Measurements from ENCODE around the gene MCTP1.
A peak's percentile ranks its signal among the peaks of the same experiment; 100 is the strongest.

MCTP1 gene

DNA sequence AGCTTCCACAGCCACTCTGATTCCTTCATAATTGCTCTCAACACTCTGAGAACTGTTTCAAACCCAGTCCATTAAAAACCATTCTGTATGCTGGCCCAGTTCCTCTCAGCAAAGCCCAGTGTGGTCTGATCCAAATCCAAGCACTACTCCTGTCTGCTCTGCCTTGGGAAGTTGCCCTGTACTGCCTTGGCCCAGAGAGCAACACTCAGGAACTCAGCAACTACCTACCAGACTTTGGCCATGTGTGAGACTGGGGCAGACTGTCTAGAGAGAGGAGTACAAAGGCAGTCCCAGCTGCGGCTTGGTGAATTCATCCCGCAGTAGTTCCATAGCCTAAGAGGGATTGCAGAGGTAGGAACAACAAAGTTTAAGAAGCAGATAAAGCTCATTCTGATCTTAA lies 214.4 kb downstream of the MCTP1 start:
- no peak for DNase-seq

DNA sequence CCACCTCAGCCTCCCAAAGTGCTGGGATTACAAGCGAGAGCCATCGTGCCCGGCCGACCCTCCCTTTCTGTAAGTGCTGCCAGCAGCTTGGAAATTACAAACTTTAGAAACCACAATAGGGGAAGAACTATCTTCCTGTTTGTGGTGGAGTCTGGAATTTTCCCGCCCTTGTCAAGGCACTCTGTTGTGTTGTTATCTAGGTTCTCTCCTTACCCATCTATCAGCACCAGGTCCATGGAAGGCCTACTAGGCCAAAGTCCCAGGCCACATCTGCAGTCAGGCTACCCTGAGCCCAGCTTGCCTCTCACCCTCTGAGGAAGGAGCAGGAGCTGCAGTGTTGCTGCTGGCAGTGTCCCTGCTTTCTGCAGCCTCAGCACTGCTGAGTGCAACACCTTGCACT lies 214.9 kb downstream of the MCTP1 start:
- no peak for DNase-seq

DNA sequence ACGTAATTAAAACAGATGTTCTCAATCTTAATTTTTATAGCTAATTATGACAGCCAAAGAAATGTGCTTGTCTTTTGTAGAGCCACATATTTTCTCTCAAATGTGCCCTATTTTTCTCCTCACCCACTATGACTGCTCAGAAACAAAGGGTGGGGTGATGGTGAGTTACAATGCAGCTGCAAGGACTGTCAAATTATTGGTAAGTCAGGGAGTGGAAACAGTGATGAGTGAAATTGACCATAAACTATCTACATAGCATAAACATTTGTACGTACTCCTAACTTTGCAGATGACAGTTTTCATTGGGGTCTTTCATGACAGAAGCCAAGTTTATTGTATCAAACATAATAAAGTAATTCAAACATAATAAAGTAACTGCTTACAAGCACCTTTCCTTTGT lies 215.9 kb downstream of the MCTP1 start:
- DNase-seq, result no peak

DNA sequence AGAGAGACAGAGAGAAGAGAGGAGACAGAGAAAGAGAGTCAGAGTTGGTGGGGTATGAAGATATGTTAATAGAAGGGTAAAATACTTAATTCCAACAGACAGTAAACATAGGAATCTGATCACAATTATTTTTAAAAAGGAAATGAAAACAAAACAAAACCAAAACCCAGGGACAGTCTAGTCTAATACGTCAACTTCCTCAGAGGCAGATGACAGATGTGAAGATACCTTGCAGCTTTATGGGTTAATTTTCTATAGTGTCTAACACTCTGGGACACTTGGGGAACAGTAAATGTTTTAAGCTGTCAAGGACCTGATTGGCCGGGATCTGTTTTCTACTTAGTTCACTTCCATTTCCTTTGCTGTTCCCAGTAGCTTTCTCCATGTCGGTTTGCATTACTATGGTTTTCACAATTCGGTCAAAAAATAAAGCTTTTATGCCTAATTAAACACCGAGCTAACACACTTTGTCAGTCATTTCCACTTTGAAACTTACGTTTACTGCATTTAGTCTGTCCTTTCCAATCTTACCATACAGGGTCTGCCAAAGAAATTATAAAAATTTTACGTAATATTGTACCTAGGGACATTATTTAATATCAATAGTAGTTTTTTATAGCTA lies 216.5 kb downstream of the MCTP1 start:
- DNase-seq, result no peak

DNA sequence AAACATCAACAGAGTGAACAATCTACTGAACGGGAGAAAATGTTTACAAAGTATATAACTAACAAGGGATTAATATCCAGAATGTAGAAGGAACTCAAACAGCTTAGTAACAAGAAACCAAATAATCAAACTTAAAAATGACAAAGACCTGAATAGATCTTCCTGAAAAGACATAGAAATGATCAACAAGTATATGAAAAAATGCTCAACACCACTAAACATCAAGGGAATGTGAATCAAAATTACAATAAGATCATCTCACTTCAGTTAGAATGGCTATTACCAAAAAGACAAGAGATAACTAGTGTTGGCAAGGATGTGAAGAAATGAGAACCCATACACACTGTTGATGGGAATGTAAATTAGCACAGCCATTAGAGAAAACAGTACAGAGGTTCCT lies 218.8 kb downstream of the MCTP1 start:
- no peak for DNase-seq

DNA sequence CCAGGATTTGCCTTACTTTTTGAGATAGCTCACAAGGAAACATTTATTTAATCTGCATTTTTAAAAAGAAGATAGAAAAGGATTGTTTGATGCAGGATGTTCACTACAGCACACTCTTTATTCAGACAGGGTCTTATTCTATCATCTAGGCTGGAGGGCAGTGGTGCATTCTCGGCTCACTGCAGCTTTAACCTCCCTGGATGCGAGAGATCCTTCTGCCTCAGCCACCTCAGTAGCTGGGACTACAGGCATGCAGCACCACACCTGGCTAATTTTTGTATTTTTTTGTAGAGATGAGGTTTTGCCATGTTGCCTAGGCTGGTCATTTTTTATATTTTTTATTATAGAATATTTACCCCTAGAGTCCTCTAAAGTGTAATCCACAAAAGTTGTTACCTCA lies 221.4 kb downstream of the MCTP1 start:
- DNase-seq, result no peak

DNA sequence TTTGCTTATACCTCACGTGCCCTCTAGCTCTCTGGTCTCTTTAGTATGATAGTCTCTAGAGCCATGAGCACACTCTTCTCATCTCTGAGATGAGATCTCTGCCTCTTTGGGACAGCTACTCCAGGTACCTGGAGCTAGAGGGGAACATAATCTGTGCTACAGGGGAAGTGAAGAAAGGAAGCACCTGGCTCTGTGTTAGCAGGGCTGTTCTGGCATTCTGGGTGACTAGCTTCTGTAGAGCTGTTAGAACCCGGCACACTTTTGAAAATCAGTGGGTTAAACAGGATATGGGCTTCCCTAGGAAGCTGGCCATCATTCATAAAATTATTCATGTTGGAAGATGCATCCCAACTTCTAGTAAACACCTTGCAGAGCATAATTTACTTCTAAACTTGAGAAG lies 224.8 kb downstream of the MCTP1 start:
- DNase-seq, result no peak

DNA sequence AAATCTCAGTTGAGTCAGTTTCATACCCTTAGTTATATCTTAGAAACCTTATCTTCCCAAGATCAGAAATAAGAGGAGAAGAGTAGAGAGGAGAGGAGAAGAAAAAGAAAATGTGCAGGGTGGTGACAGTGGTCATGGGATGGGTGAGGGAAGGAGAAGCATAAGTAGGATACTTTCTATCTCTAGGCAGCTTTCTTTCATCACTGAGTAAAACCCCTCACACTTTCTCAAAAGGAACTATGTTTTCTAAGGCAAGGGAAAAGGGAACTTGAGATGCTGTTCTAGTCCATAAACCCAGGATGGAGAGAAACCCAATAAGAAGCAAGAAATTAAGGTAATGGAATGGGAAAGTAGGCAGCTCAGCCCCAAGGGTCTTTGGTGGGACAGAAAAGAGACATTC lies 225.3 kb downstream of the MCTP1 start:
- no peak for DNase-seq

DNA sequence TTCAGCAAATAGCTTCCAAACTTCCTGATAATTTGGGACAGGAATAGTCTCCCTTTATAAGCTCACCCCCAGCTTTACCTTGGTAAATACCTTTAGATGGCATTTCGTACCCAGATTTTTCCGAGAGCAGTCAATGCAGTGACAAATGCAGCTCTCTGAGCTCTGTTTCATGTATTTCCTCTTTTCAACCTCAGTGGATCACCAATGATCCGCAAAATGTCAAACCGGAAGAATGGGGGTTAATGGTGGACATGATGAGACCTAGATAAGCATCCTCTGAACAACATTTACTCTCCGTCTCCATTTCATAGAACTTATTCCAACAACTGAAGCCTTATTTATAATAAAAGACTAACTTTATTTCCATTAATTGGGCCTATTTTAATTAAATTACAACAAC lies 227.3 kb downstream of the MCTP1 start:
- no peak for DNase-seq

DNA sequence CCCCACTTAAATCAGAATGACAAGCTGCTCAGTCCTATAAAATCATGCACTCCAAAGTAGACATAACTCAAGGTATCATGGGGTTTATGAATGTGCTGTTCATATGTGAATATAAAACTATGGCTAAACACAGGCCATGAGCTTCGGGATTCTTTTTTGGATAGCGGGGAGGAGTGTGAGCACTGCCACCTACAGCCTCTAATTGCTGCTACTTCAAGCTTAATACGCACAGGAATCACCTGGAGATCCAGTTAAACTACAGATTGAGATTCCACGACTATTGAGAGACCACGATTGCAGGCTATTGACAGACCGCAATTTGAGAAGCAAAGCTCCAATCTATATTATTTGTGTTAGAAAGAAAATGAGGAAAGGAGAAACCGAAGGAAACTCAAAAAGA lies 231.6 kb downstream of the MCTP1 start:
- no peak for DNase-seq

DNA sequence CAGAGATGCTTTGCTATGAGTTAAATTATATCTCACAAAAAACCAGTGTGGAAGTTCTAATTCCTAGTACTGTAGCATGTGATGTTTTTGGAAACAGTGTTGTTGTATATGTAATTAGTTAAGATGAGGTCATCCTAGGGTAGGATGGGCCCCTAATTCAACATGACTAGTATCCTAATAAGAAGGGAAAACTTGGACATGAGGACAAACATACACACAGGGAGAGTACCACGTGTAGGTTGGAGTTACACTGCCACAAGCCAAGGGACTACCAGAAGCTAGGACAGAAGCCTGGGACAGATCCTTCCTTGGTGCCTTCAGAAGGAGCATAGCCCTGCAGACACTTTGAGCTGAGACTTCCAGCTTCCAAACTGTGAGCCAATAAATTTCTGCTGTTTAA lies 234.2 kb downstream of the MCTP1 start:
- no peak for DNase-seq

DNA sequence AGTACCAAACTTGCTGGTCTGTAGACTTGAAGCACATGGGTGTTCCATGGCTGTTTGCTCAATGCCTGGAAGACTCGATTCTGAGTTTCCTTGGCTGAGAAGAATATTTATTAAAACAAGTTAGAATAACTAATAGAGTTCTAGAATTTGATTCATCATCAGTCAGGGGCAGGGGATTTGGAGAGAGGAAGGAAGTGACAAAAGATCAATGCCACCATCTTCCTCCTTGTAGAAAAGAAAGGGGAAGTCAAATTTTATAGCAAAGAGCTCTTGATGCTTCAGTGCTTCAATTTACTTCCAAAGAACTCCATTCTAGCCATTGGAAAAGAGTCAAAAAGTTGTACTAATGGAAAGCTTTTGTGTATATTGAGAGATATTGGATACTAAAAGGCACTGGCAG lies 236.3 kb downstream of the MCTP1 start:
- no peak for DNase-seq

DNA sequence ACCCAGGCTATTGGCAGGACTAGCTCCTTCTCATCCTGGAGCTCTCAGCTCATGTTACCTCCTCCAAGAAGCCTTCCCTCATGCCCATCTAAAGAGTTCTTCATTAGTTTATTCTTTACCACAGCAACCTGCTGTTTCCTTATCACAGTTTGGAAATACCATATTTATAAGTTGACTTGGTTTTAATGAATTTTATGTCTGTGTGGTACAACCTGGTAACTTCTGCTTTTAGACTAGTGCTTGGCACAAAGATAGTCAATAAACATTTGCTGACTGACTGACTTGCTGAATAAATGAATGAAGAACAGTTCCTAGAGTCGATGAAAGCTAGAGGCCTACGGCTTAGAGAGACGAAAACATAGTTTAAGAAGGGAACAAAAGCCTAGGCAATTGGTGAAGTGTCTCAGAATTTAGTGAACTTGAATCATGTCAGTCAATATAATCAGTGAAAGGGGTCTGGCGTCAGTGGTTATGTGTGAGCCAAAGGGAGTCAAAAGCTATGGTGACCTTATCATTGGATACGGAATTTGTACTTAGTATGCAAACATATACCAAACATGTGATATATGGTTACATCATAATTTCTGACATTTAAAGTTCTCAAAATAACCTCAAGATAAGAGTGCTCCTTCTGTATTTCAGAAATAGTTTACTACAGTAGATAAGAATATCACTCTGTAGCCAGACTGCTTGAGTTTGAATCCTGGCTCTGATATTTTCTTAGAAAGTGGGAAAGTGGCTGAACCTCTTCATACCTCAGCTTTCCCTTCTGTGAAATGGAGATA lies 239.5 kb downstream of the MCTP1 start:
- no peak for DNase-seq

DNA sequence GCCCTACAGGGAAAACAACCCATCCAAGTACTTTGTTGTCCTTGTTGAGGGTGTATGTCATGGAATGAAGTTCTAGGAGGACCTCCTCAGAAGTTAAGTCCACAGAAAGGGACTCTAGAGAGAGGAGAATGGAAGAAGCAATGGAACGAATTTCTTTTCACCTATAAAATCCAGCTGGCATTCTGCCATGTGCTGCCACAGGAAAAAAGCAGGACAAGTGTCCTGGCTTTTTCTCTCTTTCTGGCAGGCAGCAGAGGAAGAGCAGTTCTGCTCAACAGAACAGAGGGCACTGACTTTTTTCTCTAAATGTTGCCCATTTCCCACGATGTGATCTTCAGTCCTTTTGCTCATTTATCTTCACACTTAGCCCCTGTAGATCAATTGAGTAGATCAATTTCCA lies 240.8 kb downstream of the MCTP1 start:
- DNase-seq, result no peak

DNA sequence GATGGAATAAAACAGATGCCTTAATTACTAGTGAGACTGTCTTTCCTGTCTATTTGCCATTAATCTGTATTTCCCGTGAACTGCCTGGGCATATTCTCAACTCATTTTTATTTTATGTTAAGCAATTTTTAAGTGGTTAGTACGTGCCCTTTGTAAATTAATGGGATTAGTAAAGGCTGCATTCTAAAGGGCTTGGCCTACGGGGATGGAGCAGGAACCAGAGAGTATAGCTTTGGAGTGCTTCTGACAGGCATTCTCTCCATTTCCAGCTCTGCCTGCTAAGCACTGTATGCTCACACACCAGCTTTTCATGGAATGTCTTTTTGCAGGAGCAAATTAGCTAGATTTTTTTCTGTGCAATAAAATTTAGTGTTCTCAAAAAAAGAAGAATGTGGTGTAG lies 241.2 kb downstream of the MCTP1 start:
- DNase-seq, result no peak

DNA sequence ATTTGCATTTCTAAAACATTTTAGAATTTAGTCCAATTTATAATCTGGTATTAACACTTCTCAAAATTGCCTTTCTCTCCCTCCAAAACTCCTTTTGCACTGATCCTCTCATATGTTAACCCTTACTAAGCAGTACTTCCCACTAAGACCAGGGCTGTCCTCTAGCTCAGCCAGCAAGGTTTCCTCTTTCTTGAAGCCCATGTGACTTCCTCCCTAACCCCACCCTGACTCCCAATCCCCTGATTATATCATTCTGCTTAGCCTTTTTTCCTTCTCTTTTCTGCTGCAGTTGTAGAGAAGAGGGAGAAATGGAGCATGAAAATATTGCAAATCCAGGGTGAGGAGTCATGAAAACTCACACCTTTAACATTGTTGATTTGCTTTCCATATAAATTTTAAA lies 241.7 kb downstream of the MCTP1 start:
- DNase-seq, result no peak

DNA sequence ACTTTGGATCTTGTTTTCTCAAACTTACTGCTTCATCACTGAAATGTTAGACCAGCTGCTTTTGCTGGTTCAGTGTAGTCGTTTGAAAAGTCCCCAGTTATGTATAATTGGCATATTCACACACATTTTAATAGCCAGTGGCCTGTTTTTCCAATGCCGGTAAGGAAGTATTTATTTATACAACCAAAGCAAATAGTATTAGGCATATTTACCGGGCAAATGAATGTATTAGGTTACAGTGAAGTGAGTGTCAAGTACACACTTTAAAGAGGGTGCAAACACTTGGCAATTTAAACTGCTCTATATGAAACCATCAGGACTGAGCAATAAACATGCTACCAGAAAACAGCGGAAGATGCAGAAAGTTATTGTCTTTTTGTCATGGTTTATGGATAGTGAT lies 242.9 kb downstream of the MCTP1 start:
- no peak for DNase-seq

DNA sequence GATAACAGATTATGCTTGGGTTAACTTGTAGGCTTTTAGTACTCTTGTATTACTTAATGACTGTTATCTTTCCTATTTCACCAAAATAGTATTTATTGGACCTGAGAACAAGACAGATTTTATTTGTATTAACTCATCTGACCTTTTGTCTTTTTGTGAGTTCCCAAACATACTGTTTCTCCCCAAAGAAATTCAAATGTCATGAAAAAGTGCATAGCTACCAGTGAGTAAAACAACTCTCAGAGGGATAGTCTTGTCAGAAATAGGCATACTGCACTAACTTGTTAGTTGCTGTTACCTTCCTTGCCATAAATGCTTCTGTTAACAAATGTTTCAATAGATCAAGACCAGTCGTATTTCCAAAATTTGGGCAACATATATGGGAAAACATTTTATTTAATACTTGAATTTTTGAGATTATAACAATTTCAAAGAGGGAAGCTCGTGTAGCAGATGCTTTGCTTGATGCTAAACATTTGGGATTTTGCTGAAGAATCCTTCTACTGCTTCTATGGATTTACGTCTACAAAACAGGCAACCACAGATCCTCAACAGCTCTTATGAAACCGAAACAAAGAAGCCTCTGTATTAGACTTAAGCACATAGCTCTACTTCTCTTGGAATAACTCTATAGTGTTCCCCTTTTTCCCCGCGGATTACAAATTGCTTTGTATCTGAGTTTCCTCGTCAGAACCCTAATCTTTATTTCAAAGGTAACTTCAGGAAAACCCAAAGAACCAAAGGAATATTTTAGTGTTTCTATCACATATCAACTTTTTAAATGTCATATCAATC lies 248.8 kb downstream of the MCTP1 start:
- DNase-seq, result no peak

DNA sequence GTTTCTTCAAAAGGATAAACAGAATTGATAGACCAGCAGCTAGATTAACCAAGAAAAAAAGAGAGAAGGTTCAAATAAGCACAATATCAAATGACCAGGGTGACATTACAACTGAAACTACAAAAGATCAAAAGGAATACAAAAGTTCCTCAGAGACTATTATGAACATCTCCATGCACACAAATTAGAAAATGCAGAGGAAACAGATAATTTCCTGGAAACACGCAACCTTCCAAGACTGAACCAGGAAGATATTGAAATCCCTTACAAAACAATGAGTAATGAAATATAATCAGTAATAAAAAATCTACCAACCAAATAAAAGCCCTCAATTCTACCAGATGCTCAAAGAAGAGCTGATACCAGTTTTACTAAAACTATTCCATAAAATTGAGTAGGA lies 252.1 kb downstream of the MCTP1 start:
- DNase-seq, result no peak

DNA sequence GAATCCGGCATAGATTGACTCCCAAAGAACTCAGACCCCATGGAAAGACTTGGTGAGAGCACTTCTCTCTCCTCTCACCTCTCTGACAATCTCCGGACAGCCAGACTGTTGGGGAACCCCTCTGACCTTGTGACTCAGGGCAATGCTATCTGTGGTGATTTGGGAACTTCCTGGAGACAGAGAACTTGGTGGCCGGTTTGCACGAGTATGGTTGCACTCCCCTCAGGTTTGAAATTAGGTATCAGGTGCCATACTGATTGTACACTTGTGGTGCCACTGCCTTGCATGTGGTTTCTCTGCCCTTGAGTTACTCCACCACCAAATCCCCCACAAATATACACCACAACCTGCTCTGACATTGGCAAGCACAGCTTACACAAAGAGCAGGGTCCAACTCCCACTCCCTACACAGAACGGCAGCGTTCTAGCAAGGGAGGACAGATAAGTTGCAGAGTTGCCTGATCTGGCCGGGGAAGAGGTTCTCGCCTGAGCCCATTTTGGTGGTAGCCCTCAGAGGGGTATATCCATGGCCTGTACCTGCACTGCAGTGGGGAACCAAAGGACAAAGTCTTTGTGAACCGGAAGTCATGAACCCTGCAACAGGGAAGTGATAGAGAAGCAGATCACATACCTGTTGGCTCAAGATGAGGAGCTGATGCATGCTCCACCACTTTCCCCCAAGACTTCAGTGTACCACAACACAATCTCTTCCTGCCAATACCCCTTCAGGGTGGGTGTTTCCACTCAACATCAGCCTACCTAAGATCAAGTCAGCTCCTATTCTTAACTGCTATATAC lies 255.1 kb downstream of the MCTP1 start:
- DNase-seq, result no peak

DNA sequence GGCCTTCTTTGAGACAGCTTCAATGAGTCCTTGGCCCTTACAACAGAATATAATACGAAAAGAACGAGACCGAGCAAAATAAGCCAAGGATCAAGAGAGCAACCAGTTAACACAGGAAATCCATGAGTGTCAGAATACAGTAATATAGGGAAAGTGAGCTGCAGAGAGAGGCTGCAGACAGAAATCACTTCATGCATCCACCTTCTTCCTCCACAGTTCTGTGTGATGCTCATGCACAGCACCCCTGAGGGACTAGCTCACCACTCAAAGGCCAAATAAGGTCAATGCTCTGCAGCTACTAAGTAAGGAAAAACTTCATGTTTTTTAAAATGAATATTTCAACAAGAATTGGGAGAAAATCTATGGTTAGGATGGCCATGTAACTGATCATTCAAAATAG lies 257.1 kb downstream of the MCTP1 start:
- DNase-seq, result no peak

DNA sequence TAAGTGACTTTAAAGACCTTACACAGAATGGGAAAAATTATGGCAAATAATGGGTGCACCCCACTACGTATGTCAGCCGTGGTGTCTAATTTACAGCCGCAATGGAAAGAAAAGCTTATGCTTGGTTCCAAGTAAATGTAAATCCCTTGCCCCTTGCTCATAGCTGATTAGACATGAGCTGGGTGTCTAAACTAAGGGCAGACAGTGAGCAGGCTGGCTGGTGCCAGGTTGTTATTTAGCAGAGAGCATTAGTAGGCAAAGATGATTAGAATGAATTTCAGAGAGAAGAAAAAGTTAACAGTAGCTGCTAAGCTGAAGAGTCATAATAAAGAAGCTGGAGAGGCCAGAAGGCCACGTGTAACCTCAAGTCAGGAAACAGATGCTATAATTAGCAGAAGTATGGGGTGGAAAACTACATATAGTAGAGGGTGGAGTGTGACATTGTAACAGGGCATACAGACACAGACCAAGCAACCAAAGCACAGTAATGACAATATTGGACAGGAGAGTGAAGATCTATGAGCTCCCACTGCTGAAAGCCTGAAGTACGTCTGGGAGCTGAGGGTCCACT lies 257.7 kb downstream of the MCTP1 start:
- DNase-seq, result peak; percentile 33

DNA sequence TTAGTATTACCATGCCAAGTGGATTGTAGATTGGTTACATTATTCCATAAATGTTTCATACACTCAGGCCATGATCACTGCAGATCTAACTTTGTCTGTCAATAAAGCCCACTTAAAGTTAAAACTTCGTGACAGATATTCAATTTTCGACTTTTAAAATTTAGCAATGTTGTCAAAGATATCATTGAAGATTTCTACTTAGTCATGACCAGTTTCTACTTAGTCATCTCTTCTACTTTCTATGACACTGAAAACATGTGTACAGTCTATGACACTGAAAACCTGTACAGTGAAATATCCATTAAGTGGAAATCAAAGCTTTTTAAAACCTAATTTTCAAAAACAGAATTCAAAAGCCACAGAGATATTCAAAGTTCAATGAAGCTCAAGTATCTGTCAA lies 258.2 kb downstream of the MCTP1 start:
- DNase-seq, result no peak

Measured in NCI-H82 (cell line).